ENCODE data around the gene ARHGAP45.

The ARHGAP45 gene

DNA sequence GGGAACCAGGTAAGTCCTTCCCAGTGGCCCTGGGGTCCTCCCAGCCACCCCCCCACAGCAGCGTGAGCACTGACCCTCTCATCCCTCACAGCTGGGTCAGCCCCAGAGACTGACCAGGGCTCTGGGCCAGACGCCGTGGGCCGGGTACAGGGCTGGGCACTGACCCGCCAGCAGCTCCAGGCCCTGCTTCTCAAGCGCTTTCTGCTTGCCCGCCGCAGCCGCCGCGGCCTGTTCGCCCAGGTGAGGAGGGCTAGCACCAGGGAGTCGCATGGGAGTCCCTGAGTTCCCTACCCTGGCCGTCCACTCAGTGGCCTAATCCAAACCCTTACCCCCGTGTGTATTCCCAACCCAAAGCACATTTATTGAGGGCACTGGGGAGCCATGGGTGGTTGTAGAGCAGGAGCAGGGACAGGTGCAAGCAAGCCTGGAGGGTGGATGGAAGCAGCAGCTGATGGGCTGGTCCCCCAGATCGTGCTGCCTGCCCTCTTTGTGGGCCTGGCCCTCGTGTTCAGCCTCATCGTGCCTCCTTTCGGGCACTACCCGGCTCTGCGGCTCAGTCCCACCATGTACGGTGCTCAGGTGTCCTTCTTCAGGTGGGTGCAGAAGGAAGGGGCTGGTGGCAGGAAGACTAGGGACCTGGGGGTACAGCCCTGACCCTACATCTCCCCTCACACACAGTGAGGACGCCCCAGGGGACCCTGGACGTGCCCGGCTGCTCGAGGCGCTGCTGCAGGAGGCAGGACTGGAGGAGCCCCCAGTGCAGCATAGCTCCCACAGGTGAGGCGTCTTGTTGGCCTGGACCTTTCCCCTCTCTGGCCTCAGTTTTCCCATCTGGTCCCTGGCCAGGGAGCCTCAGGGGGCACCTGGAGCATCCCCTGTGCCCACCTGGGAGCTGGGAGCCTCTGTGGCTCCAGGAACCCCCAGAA is 12.6 kb upstream of the ARHGAP45 start:
- DNase-seq: no peak

DNA sequence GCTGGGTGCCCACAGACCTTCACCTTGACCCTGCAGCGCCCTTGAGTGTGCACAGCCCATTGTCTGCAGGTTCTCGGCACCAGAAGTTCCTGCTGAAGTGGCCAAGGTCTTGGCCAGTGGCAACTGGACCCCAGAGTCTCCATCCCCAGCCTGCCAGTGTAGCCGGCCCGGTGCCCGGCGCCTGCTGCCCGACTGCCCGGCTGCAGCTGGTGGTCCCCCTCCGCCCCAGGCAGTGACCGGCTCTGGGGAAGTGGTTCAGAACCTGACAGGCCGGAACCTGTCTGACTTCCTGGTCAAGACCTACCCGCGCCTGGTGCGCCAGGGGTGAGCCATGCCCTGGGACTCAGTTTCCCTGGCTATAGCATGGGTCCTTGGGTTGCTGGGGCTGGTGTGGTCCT is 11.9 kb upstream of the ARHGAP45 start:
- DNase-seq: no peak

DNA sequence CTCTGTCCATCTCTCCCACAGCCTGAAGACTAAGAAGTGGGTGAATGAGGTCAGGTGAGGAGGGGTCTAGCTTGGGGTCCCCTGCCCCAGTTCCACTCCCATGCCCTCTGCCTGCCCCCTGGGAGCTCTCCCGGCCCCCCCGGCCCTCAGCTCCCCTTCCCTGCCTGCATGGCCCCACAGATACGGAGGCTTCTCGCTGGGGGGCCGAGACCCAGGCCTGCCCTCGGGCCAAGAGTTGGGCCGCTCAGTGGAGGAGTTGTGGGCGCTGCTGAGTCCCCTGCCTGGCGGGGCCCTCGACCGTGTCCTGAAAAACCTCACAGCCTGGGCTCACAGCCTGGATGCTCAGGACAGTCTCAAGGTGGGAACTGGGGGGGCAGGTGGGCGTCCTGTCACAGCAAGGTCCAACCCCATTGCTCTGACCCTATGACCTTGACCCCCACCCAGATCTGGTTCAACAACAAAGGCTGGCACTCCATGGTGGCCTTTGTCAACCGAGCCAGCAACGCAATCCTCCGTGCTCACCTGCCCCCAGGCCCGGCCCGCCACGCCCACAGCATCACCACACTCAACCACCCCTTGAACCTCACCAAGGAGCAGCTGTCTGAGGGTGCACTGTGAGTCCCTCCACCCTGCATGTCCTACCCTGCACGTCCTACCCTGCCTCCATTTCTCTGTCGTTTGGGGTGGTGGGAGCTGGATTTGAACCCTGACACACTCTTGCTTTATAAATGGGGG is 10.9 kb upstream of the ARHGAP45 start:
- DNase-seq: no peak

DNA sequence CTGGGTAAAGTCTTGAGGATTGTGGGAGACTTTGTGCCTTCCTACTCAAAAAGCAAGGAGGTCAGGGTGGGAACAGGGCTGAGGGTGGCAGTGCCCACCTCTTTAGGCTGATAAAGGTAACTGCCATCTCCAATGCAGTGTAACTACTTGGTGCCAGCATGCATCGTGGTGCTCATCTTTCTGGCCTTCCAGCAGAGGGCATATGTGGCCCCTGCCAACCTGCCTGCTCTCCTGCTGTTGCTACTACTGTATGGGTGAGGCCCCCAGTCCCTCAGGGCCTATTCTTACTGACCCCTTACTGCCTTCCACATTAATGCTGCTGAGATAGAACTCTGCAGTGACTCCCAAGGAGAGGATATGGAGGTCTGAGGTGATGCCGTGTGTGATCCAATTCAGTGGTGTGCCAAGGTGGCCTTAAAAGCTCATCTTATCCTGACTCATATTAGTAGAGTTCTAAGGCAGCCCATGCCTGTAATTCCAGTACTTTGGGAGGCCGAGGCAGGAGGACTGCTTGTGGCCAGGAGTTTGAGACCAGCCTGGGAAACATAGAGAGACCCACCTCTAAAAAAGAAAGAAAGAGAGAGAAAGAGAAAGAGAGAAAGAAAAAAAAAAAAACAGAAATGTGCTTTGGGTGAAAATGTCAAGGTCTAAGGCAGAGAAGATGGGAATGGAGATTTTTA is 9.7 kb upstream of the ARHGAP45 start:
- no peak for DNase-seq

DNA sequence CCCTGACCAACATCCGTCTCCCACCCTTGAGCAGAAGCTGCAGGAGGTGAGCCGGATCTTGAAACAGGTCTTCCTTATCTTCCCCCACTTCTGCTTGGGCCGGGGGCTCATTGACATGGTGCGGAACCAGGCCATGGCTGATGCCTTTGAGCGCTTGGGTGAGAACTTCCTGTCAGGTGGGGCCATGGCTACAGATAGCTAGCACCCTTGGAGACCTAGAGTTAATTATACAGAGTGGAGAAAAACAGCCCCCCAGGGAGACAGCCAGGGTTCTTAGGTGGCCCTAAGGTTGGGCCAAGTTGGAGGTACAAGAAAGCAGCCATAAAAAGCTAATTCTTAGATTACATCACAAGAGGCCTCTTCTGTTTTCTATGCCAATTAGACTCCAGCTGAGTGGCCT is 8.9 kb upstream of the ARHGAP45 start:
- DNase-seq: no peak

DNA sequence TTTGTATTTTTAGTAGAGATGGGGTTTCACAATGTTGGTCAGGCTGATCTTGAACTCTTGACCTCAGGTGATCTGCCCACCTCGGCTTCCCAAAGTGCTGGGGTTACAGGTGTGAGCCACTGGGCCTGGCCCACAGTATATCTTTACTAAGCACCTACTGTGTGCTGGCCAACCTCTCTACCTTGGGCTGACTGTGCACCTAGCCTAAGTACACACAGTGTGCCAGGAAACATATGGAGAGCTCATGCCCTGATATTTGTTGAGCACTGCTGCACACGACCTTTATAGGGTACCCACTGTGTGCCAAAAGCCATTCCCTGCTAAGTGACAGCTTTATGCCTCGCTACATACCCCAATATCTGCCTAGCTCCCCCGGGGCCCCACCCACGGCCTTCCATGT is 6.3 kb upstream of the ARHGAP45 start:
- DNase-seq: no peak

DNA sequence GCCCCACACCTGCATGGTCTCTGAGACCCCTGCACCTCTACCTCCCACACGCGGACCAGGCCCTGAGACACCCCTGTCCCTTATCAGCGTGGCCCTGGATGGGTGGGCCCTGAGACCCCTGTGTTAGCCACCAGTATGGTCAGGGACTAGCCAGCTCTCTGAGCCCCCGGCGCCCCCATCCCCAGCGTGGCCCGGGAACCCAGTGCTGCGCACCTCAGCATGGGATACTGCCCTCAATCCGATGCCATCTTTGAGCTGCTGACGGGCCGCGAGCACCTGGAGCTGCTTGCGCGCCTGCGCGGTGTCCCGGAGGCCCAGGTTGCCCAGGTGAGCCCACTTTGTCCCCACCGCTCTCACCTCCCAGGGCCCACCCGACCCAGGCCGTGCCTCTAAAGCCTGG is 5.0 kb upstream of the ARHGAP45 start:
- DNase-seq: no peak

DNA sequence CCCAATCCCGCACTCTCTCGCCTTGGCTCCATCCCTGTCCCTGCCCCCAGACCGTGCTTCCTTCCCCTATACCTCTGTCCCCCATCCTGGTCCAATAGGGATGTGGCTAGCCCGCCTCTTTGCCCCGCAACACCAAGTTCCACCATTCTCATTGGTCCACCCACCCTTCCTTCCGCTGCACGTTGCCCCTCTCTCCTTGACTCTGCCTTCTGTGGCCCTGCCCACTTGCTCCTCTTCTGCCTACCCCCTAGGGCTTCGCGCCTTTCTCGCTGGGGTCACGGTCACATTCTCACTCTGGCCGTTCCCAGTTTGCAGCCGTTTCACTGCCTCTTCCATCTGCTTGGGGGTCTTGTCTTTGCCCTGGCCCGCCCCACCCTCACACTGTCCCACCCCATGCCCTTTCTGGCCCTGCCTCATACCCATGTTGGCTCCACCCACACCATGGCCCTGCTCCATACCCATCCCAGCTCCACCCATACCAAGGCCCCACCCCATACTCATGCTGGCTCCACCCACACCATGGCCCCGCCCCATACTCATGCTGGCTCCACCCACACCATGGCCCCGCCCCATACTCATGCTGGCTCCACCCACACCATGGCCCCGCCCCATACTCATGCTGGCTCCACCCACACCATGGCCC is 4.5 kb upstream of the ARHGAP45 start:
- DNase-seq: no peak

DNA sequence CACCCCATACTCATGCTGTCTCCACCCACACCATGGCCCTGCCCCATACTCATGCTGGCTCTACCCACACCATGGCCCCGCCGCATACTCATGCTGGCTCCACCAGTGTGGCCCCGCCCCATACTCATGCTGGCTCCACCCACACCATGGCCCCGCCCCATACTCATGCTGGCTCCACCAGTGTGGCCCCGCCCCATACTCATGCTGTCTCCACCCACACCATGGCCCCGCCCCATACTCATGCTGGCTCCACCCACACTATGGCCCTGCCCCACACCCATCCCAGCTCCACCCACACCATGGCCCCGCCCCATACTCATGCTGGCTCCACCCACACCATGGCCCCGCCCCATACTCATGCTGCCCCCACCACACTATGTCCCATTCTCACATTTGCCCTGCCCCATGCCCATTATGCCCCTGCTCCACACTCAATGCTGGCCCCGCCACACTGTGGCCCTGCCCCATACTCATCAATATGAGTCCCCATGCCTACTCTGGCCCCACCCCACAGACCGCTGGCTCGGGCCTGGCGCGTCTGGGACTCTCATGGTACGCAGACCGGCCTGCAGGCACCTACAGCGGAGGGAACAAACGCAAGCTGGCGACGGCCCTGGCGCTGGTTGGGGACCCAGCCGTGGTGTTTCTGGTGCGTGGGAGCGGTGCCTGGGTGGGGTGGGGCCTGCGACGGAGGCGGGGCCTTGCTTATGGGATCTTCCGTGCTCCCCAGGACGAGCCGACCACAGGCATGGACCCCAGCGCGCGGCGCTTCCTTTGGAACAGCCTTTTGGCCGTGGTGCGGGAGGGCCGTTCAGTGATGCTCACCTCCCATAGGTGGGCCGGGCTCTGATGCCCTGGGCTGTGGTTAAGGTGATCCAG is 3.7 kb upstream of the ARHGAP45 start:
- DNase-seq: peak; percentile 67

DNA sequence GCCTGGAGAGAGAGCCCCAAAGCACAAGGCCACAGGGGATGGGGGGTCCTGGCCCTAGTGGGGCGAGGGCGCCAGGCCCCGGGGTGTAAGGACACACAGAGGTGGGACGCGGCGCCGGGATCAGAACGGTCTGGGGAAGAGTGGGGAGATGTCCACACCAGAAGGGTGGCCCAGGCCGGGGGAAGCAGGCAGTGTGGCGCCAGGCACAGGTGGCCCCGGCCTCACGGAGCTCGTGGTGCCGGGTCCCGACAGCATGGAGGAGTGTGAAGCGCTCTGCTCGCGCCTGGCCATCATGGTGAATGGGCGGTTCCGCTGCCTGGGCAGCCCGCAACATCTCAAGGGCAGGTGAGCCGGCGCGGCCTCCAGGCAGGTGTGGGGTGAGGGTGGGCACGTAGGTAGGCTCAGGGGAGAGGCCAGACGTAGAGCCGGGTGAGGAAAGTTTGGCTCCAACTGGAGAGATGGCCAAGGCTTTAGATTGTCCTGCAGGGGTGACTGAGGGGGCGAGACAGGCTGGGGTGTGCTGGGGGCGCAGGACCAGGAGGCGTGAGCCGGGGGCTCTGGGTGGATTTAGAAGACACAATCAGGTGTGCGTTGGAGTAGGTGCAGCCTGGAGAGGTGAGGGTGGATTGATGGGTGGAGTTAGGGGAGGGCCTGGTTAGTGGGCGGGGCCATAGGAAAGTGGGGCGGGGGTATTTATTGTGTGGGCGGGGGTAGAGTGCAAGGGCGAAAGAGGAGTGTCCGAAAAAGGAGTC is 2.9 kb upstream of the ARHGAP45 start:
- no peak for DNase-seq

DNA sequence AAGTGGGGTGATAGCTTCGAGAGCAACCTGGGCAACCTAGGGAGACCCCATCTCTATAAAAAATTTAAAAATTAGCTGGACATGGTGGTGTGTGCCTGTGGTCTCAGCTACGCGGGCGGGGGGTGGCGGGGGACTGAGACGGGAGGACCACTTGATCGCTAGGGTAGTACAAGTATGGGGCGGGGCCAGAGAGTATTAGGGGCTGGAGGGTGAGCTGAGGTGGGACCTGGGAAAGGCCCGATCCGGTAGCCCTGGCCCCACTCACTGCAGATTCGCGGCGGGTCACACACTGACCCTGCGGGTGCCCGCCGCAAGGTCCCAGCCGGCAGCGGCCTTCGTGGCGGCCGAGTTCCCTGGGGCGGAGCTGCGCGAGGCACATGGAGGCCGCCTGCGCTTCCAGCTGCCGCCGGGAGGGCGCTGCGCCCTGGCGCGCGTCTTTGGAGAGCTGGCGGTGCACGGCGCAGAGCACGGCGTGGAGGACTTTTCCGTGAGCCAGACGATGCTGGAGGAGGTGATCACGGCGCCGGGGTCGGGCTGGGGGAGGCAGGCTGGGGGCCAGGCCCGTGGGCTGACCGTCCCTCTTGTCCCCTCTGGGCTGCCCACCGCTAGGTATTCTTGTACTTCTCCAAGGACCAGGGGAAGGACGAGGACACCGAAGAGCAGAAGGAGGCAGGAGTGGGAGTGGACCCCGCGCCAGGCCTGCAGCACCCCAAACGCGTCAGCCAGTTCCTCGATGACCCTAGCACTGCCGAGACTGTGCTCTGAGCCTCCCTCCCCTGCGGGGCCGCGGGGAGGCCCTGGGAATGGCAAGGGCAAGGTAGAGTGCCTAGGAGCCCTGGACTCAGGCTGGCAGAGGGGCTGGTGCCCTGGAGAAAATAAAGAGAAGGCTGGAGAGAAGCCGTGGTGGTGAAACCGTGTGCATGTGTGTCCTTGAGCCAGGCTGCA is 2.0 kb upstream of the ARHGAP45 start:
- DNase-seq: peak; percentile 75

DNA sequence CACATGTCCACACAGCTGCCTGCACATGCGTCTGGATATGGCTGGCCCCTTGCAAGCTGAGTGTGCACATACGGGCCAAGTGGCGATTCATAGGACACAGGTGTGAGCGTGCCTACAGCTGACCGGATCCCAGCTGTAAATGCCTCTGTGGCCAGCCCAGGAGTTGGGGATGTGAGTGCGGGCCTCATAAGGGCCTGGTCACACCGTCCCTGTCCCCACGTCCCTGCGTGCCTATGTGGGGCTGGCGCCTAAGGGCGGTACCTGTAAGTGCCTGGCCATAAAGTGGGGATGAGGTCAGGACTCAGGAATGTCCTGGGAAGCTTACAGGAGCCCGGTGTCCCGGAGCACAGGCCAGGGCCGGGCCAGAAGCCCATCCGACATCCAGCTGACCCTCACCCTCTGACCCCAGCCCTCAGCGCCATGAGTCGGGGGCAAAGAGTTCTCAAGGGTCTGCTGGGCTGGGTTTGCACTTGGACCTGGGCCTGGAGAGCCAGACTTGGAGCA is 1.3 kb upstream of the ARHGAP45 start:
- DNase-seq: no peak

DNA sequence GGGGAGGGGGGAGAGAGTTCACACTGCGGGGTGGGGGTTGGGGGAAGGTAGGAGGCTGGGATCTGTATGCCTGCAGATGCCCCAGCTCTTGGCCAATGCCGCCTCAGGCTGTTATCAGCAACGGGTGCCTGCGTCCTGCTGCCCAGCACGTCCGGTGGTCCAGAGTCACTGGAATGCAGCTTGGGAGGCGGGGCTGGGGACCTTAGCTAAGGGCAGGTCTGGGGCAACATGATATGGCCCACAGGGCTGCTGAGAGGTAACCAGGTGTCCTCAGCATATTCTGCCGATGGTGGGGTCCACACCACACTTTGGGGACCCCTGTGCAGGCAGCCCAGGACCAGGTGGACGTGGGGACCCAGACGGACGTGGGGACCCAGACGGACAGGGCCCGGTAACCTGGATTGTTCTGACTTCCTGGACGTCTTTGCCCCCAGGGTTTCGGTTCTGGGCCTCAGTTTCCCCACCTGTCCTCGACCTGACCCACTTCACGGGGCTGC is 668 bp upstream of the ARHGAP45 start:
- no peak for DNase-seq

DNA sequence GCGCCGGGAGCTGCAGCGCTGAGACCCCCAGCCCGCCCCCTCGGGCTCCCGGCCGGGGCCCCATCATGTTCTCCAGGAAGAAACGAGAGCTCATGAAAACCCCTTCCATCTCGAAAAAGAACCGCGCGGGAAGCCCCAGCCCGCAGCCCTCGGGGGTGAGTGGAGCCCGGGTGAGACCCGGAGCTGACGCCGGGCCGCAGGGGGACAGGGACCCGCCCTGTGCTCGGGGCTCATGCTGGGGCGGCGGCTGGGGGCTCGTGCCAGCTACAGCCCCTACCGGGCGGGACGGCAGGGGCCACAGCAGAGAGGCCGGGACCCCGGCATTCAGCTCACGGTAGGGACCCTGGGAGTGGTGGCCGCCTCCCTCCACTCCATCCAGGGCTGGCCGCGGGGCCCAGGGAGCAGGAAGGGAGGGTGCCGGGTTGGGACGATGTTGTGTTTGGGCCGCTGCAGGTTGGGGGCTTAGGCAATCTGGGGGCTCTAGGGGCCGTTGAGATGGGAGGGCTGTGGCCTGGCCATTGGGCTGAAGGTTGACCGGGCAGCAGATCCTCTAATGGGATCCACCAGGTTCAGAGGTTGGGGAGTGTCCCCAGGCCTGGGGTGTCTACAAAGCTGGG is 482 bp downstream of the ARHGAP45 start:
- peak; percentile 64 for DNase-seq

DNA sequence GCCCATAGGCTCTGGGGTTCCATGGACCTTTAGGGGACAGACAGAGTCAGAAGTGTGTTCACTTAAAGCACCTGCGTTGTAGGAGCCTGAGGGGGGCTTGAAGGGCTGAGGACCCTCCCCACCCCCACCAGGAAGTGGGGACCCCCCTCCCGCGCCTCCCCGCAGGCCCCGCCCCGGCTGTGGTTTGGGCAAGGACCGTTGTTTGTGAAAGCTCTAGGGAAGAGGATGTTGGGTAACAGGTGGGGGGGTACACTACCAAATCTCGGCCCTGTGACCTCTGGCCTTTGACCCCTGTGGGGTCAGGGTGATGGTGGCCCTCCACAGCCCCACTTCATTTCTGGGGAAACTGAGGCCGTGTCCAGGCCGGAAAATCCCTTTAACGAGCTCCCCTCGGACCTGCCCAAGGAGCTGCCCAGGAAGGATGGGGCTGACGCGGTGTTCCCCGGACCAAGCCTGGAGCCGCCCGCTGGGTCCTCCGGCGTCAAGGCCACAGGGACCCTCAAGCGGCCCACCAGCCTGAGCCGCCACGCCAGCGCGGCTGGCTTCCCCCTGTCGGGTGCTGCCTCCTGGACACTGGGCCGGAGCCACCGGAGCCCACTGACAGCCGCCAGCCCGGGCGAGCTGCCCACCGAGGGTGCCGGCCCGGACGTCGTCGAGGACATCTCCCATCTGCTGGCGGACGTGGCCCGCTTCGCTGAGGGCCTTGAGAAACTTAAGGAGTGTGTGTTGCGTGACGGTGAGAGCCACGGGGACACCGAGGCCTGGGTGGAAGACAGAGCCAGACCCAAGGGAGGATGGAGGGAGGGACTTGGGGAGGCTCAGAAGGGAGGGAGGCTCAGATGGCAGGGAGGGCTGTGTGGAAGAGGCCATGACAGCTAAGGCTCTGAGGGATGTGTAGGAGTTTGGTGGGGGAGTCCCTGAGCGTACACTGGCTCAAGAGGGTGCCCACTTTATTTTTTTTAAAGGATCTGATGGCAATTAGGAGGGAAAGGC is 1.3 kb downstream of the ARHGAP45 start:
- peak; percentile 69 for DNase-seq

DNA sequence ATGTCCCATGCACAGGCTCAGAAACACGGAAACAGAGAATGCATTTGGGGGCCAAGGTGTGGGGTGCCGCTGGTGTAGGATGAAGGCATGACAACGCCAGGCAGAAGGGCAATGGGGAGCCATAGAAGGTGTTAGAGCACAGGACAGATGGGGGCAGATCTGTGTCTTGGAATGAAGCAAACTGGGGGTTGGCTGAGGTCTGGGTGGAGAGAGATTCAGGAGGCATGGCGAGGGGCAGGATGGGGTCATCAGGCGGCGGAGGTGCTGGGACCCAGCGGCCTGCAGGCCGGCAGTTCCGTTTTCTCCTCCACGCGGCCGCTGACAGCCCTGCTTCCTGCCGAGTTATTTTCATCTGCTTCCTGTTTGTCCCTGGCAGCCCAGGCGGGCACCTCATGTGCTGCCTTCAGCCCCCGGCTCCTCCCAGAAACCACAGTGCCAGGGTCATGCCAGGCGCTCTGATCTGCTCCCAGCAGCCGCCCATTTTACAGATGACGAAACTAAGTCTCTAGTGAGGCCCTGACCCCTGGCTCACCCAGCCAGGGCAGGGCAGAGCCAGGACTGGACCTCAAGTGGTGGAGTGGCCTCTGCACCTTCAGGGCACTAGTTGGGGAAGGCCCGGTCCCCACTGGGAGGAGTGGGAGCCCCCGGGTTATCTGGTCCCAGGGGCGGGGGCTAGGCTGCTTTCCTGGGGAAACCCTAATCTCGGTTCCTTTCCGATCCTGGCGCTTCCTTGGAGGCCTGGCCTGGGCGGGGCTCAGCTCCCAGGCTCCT is 2.2 kb downstream of the ARHGAP45 start:
- peak; percentile 66 for DNase-seq

DNA sequence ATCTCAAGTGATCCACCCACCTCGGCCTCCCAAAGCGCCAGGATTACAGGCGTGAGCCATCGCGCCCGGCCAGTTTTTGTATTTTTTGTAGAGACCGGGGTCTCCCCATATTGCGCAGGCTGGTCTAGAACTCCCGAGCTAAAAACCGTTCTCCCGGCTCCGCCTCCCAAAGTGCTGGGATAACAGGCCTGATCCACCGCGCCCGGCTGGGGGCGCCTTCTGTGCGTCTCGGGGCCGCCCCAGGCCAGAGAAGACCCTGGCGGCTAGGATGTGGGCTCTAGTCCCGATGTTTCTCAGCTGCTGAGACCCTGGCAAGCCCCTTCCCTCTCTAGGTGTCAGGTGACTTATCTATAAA is 3.6 kb downstream of the ARHGAP45 start:
- DNase-seq: no peak

All from activated CD4-positive, CD25-positive, alpha-beta regulatory T cell treated with anti-CD3 and anti-CD28 coated beads, Interleukin-2, amount 50 U/mL, for 72 hours (primary cell).